Liver (tissue), 9 donors: ENCODE measurements around the gene ANKRD44. TPM values are rescaled to one million over a fixed set of nuclear protein-coding genes. Genes with fewer than 3 reads are reported as not detected.

ENCODE experiments used
- DNase-seq: peaks from one replicate; pipeline ENCODE4 v3.0.0-alpha.2; 2017; ENCODE audit warnings: low spot score
- H3K27ac ChIP-seq, 2 donors: one replicate each; pipeline ENCODE4 v1.7.0; 2013; ENCODE audit warnings: inconsistent platforms in 2 of 2, low read length in 2 of 2, control low read depth in 1 of 2, low read depth in 1 of 2, mild to moderate bottlenecking in 1 of 2
- H3K27me3 ChIP-seq, 4 donors: one replicate each; pipeline versions ENCODE4 v1.6.1 to v1.7.0; 2013; ENCODE audit warnings: low read length in 3 of 4, inconsistent platforms in 1 of 4, mild to moderate bottlenecking in 1 of 4, moderate library complexity in 1 of 4; ENCODE audit not compliant: control insufficient read depth in 4 of 4, insufficient read depth in 4 of 4
- H3K36me3 ChIP-seq, 4 donors: one replicate each; pipeline versions ENCODE4 v1.6.1 to v1.7.0; 2013; ENCODE audit warnings: low read length in 3 of 4, mild to moderate bottlenecking in 3 of 4, low read depth in 1 of 4, moderate library complexity in 1 of 4; ENCODE audit not compliant: control insufficient read depth in 4 of 4, insufficient read depth in 3 of 4
- H3K4me1 ChIP-seq, 4 donors: one replicate each; pipeline versions ENCODE4 v1.6.1 to v1.7.0; 2013; ENCODE audit warnings: low read length in 3 of 4, mild to moderate bottlenecking in 3 of 4, moderate library complexity in 1 of 4; ENCODE audit not compliant: control insufficient read depth in 4 of 4, insufficient read depth in 4 of 4
- H3K4me3 ChIP-seq, 3 donors: one replicate each; pipeline versions ENCODE4 v1.6.1 to v1.7.0; 2013; ENCODE audit warnings: low read length in 3 of 3, control low read depth in 1 of 3, low read depth in 1 of 3, mild to moderate bottlenecking in 1 of 3
- H3K9ac ChIP-seq, 2 donors: one replicate each; pipeline ENCODE4 v1.7.0; 2013; ENCODE audit warnings: low read length in 2 of 2, mild to moderate bottlenecking in 2 of 2, moderate library complexity in 2 of 2, control low read depth in 1 of 2, low read depth in 1 of 2
- H3K9me3 ChIP-seq, 4 donors: one replicate each; pipeline versions ENCODE4 v1.6.1 to v1.7.0; 2013; ENCODE audit warnings: low read length in 3 of 4; ENCODE audit not compliant: control insufficient read depth in 4 of 4
- EGR1 ChIP-seq, 2 donors: IDR thresholded peaks; 2 replicates each; pipeline ENCODE4 v1.6.1; 2016 to 2018; ENCODE audit warnings: antibody characterized with exemption in 2 of 2, low read depth in 2 of 2
- FOXA1 ChIP-seq: IDR thresholded peaks from 2 replicates; pipeline ENCODE4 v1.6.1; 2016; ENCODE audit warnings: antibody characterized with exemption
- FOXA2 ChIP-seq: IDR thresholded peaks from 2 replicates; pipeline ENCODE4 v1.6.1; 2016; ENCODE audit warnings: antibody characterized with exemption
- GABPA ChIP-seq, 2 donors: IDR thresholded peaks in 1 of 2; conservative IDR thresholded peaks in 1 of 2; 2 replicates each; pipeline ENCODE4 v1.6.1; 2016; ENCODE audit warnings: antibody characterized with exemption in 2 of 2, mild to moderate bottlenecking in 1 of 2, moderate library complexity in 1 of 2
- HNF4A ChIP-seq, 2 donors: conservative IDR thresholded peaks; 2 replicates each; pipeline ENCODE4 v1.6.1; 2016; ENCODE audit warnings: antibody characterized with exemption in 2 of 2, mild to moderate bottlenecking in 2 of 2
- HNF4G ChIP-seq: IDR thresholded peaks from 2 replicates; pipeline ENCODE4 v1.6.1; 2016; ENCODE audit warnings: antibody characterized with exemption
- JUND ChIP-seq, 2 donors: IDR thresholded peaks; 2 replicates each; pipeline ENCODE4 v1.6.1; 2016; ENCODE audit warnings: antibody characterized with exemption in 2 of 2
- NR2F2 ChIP-seq: IDR thresholded peaks from 2 replicates; pipeline ENCODE4 v1.6.1; 2016; ENCODE audit warnings: antibody characterized with exemption
- RAD21 ChIP-seq, 2 donors: IDR thresholded peaks; 2 replicates each; pipeline ENCODE4 v1.6.1; 2016; ENCODE audit warnings: antibody characterized with exemption in 2 of 2, mild to moderate bottlenecking in 2 of 2
- RXRA ChIP-seq, 2 donors: IDR thresholded peaks; 2 replicates each; pipeline ENCODE4 v1.6.1; 2017 to 2018; ENCODE audit warnings: antibody characterized with exemption in 2 of 2, mild to moderate bottlenecking in 1 of 2
- SP1 ChIP-seq: IDR thresholded peaks from 2 replicates; pipeline ENCODE4 v1.6.1; 2018; ENCODE audit warnings: antibody characterized with exemption, mild to moderate bottlenecking
- TAF1 ChIP-seq: conservative IDR thresholded peaks from 2 replicates; pipeline ENCODE4 v1.6.1; 2016; ENCODE audit warnings: antibody characterized with exemption, mild to moderate bottlenecking
- YY1 ChIP-seq: IDR thresholded peaks from 2 replicates; pipeline ENCODE4 v1.6.1; 2016; ENCODE audit warnings: antibody characterized with exemption, mild to moderate bottlenecking
- WGBS: extraction: QIAGEN DNeasy Blood & Tissue Kit; methylation state at CpG from one replicate; pipeline ENCODE4 v1.1.7; 2013; 5-methylcytosine and 5-hydroxymethylcytosine counted together
- polyA plus RNA-seq, 2 donors: library from polyadenylated mRNA; stranded (reverse) in 1 of 2; unstranded in 1 of 2; fragments of 200-250 nt in 1 of 2; fragments of >200 nt in 1 of 2; fragmentation: Nextera tagmentation in 1 of 2; extraction: Ambion mirVana in 1 of 2; gene quantifications; one replicate each; pipeline versions ENCODE4 v1.2.1 to v1.2.3, GENCODE V29; 2013 to 2015
- total RNA-seq, 2 donors: library from RNA; depleted of rRNA; stranded (reverse); fragments of >200 nt; gene quantifications; one replicate each; pipeline ENCODE4 v1.2.3, GENCODE V29; 2014
- TF ChIP-seq, protein P1 (sequence below): fragments of 150-350 bp; IDR thresholded peaks from 2 replicates; pipeline ENCODE4 v1.5.1; 2017; ENCODE audit warnings: improper control_type of control experiment, low read depth, low read length; ENCODE audit not compliant: missing input control
- TF ChIP-seq, protein P2 (sequence below): IDR thresholded peaks from 2 replicates; pipeline ENCODE4 v1.6.1; 2016; ENCODE audit warnings: antibody characterized with exemption
- TF ChIP-seq, protein P3 (sequence below): IDR thresholded peaks from 2 replicates; pipeline ENCODE4 v1.6.1; 2016; ENCODE audit warnings: antibody characterized with exemption
- TF ChIP-seq, protein P4 (sequence below): IDR thresholded peaks from 2 replicates; pipeline ENCODE4 v1.6.1; 2016; ENCODE audit warnings: antibody characterized with exemption
- TF ChIP-seq, protein P5 (sequence below): IDR thresholded peaks from 2 replicates; pipeline ENCODE4 v1.6.1; 2016; ENCODE audit warnings: antibody characterized with exemption, mild to moderate bottlenecking
- donor health status: healthy.
- donor health status: healthy.
- donor health status: healthy.
- donor health status: healthy.
- donor health status: healthy.

ANKRD44 gene
- total and polyA plus RNA-seq, 4 donors, result 3.8 to 18.2 (median 6.8) TPM

DNA sequence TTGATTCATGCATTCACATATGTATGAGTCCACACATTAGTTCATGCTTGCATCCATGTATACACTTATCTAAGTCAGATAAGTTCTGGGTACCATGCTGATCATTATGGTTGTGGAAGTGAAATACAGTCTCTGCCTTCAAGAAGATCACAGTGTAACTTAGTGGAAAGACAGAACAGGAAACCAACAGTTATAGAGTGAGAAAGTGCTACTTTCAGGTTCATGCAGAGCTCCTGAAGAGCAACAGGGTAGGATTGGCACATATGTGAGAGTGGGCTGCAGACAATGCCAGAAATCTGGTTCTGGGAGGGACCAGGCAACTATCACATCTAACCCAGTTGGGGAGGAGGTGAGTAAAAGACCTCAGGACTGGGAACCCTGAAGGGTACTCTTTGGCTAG lies 348.7 kb downstream of the ANKRD44 start:
- H3K27ac ChIP-seq, result no peak overlapping the region
- peaks cover 0 to 3% (median 0%) of the 10 kb centered on the region in 4 donors for H3K27me3 ChIP-seq
- H3K4me3 ChIP-seq, result no peak overlapping the region
- no peaks in the 10 kb centered on the region for H3K9me3 ChIP-seq
- peaks cover 0 to 8% (median 4%) of the 10 kb centered on the region in 4 donors for H3K4me1 ChIP-seq
- no peak for DNase-seq
- no peak overlapping the region for H3K9ac ChIP-seq
- TF ChIP-seq JUND (IDR thresholded peaks at IDR 0.05), result no peak
- H3K36me3 ChIP-seq, result no peaks in the 10 kb centered on the region

DNA sequence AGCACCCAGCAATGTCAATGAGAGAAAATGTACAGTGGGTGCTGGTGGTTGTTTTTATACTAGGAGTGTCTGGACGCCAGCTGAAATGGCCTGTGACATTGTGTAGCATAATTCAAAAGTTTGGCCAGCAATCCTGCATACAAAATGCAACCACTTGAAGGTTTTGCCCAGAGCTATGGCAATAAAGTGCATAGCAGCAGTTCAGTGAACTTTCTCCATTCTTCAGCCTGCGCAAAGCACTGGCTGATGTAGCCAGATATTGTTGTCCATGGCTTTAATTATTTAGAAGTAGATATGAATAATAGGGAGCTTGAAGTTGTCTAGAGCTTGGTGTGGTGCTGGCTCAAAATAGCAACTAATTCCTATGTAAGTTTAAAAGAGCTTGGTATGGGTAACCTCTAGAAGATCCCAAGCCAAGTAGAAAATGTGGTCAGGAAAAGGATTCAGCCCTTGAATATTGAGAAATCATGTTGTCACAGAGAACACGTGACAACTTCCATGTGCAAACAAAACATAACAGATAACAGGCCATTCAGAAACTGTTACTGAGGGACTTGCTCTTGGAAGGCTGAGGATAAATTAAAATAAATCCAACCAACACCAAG lies 350.7 kb downstream of the ANKRD44 start:
- Histone ChIP-seq H3K36me3 (no peaks in the 10 kb centered on the region), H3K27me3 (peaks cover 0 to 3% (median 0%) of the 10 kb centered on the region in 4 donors), H3K27ac (peak overlapping the region in 1 of 2 donors; percentile 15), H3K9me3 (no peaks in the 10 kb centered on the region), H3K4me1 (peaks cover 0 to 8% (median 4%) of the 10 kb centered on the region in 4 donors), H3K9ac (no peak overlapping the region), H3K4me3 (no peak overlapping the region)
- TF ChIP-seq, protein P1, sequence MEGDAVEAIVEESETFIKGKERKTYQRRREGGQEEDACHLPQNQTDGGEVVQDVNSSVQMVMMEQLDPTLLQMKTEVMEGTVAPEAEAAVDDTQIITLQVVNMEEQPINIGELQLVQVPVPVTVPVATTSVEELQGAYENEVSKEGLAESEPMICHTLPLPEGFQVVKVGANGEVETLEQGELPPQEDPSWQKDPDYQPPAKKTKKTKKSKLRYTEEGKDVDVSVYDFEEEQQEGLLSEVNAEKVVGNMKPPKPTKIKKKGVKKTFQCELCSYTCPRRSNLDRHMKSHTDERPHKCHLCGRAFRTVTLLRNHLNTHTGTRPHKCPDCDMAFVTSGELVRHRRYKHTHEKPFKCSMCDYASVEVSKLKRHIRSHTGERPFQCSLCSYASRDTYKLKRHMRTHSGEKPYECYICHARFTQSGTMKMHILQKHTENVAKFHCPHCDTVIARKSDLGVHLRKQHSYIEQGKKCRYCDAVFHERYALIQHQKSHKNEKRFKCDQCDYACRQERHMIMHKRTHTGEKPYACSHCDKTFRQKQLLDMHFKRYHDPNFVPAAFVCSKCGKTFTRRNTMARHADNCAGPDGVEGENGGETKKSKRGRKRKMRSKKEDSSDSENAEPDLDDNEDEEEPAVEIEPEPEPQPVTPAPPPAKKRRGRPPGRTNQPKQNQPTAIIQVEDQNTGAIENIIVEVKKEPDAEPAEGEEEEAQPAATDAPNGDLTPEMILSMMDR, result no peak
- TF ChIP-seq, protein P2, sequence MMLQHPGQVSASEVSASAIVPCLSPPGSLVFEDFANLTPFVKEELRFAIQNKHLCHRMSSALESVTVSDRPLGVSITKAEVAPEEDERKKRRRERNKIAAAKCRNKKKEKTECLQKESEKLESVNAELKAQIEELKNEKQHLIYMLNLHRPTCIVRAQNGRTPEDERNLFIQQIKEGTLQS, result no peak
- TF ChIP-seq SP1, result peak; percentile 47
- TF ChIP-seq FOXA2, result peak; percentile 74
- TF ChIP-seq TAF1, result no peak
- TF ChIP-seq, protein P3, sequence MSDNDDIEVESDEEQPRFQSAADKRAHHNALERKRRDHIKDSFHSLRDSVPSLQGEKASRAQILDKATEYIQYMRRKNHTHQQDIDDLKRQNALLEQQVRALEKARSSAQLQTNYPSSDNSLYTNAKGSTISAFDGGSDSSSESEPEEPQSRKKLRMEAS, result peak; percentile 60
- TF ChIP-seq HNF4G, result no peak
- TF ChIP-seq RXRA (IDR thresholded peaks at IDR 0.05), result peak; percentile 52 to 63
- peak; percentile 61 for TF ChIP-seq FOXA1
- TF ChIP-seq GABPA (IDR thresholded peaks at IDR 0.05 in 1 of 2, conservative IDR thresholded peaks at IDR 0.05 in 1 of 2), result no peak
- TF ChIP-seq, protein P4, sequence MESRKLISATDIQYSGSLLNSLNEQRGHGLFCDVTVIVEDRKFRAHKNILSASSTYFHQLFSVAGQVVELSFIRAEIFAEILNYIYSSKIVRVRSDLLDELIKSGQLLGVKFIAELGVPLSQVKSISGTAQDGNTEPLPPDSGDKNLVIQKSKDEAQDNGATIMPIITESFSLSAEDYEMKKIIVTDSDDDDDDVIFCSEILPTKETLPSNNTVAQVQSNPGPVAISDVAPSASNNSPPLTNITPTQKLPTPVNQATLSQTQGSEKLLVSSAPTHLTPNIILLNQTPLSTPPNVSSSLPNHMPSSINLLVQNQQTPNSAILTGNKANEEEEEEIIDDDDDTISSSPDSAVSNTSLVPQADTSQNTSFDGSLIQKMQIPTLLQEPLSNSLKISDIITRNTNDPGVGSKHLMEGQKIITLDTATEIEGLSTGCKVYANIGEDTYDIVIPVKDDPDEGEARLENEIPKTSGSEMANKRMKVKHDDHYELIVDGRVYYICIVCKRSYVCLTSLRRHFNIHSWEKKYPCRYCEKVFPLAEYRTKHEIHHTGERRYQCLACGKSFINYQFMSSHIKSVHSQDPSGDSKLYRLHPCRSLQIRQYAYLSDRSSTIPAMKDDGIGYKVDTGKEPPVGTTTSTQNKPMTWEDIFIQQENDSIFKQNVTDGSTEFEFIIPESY, result no peak
- TF ChIP-seq, protein P5, sequence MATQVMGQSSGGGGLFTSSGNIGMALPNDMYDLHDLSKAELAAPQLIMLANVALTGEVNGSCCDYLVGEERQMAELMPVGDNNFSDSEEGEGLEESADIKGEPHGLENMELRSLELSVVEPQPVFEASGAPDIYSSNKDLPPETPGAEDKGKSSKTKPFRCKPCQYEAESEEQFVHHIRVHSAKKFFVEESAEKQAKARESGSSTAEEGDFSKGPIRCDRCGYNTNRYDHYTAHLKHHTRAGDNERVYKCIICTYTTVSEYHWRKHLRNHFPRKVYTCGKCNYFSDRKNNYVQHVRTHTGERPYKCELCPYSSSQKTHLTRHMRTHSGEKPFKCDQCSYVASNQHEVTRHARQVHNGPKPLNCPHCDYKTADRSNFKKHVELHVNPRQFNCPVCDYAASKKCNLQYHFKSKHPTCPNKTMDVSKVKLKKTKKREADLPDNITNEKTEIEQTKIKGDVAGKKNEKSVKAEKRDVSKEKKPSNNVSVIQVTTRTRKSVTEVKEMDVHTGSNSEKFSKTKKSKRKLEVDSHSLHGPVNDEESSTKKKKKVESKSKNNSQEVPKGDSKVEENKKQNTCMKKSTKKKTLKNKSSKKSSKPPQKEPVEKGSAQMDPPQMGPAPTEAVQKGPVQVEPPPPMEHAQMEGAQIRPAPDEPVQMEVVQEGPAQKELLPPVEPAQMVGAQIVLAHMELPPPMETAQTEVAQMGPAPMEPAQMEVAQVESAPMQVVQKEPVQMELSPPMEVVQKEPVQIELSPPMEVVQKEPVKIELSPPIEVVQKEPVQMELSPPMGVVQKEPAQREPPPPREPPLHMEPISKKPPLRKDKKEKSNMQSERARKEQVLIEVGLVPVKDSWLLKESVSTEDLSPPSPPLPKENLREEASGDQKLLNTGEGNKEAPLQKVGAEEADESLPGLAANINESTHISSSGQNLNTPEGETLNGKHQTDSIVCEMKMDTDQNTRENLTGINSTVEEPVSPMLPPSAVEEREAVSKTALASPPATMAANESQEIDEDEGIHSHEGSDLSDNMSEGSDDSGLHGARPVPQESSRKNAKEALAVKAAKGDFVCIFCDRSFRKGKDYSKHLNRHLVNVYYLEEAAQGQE, result no peak
- peak; percentile 28 to 29 for TF ChIP-seq HNF4A (conservative IDR thresholded peaks at IDR 0.05)
- TF ChIP-seq EGR1 (IDR thresholded peaks at IDR 0.05; ENCODE audit: low read depth in 2 of 2), result no peak
- TF ChIP-seq JUND (IDR thresholded peaks at IDR 0.05), result peak in 1 of 2 donors; percentile 17
- peak; percentile 71 for TF ChIP-seq YY1
- peak; percentile 35 to 38 for TF ChIP-seq RAD21 (IDR thresholded peaks at IDR 0.05)
- TF ChIP-seq NR2F2, result no peak
- DNase-seq, result no peak
- 64% methylated on average over 3 of the region's 3 CpGs for WGBS
